DMS153 (cell line): ENCODE results near the gene AHSG.
A peak's percentile ranks its signal among the peaks of the same experiment; 100 is the strongest.
"Not testable (repeated sequence)": the region's sequence is repeated elsewhere in the genome, so short reads cannot be mapped to it uniquely, and the experiment has no call there.

Source experiments
- DNase-seq: peaks from one replicate; lab custom pipeline; 2025; lab: John Stamatoyannopoulos, UW

AHSG gene, protein sequence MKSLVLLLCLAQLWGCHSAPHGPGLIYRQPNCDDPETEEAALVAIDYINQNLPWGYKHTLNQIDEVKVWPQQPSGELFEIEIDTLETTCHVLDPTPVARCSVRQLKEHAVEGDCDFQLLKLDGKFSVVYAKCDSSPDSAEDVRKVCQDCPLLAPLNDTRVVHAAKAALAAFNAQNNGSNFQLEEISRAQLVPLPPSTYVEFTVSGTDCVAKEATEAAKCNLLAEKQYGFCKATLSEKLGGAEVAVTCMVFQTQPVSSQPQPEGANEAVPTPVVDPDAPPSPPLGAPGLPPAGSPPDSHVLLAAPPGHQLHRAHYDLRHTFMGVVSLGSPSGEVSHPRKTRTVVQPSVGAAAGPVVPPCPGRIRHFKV

DNA sequence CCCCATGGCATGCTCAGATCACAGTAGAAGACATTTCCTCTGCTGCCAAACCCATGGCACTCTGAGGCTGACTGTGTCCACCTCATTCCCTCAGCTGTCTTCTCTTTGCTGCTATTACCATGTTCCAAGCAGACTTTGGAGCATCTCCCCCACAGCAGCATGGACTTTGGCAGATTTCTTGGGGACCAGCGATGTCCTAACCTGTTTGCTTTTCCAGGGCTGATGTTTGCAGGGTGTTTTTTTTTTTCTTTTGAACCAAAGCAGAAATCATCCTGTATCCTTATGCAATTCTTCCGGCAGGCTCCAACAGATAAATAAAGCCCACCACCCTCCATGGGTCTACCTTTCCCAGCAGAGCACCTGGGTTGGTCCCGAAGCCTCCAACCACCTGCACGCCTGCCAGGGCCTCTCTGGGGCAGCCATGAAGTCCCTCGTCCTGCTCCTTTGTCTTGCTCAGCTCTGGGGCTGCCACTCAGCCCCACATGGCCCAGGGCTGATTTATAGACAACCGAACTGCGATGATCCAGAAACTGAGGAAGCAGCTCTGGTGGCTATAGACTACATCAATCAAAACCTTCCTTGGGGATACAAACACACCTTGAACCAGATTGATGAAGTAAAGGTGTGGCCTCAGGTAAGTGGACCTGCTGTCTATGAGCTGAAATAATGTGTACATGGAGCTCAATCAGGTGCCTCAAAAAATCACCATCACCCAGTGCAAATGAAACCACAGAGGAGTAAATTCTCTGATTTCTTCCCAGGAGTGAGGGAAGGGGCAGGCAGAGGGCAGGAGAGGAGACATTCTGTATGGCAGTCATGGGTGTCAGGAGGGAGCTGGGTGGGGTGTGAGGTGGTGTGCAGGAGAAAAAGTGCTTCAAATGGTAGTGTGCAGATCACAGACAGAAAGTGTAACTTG, at the start of gene AHSG:
Gene AHSG (plus strand): TSS at position 340 of the 916 bp plus-strand sequence. CDS start 82 bp downstream, at position 422.
- DNase-seq = no peak

DNA sequence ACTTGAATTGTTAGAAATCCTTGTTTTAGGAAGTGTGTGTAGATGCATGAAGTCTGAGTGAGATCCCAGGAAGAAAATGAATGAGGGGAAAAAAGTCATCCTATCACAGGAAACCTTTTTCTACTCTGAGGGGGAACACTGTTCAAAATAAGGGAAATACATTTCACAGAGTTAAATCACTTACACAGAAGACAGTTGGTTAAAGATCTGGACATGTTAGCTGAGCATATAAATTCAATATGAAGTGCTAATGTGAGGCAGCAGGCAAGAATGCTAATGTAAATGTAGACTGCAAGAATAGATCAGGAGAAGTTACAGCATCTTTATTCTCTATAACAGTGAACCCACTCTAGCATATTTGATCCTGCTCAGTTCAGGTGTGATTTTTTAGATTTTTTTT, 48.3 kb upstream of the AHSG start:
- no peak for DNase-seq

GRCh38 chr3:186566772-186567071, 46.1 kb upstream of the AHSG start:
- DNase-seq = peak; percentile 13

GRCh38 chr3:186567072-186567921, 45.6 kb upstream of the AHSG start, which contains the start of gene TBCCD1:
TSS of gene TBCCD1 (minus strand) at chr3:186567339. CDS start at chr3:186564329, 3,010 bp downstream.
- peak; percentile 83 for DNase-seq

DNA sequence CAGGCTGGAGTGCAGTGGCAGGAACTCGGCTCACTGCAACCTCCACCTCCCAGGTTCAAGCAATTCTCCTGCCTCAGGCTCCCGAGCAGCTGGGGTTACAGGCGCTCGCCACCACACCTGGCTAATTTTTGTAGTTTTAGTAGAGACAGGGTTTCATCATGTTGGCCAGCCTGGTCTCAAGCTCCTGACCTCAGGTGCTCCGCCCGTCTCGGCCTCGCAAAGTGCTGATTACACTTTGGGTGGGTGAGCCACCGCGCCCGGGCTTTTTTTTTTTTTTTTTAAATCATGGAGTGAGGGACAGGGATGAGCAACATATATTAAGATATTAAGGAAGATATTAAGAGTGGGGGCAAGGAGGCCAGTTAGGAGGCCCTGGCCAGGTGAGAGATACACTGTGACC, 43.5 kb upstream of the AHSG start:
- not testable (repeated sequence) for DNase-seq

GRCh38 chr3:186569779-186570095, 43.1 kb upstream of the AHSG start:
- no peak for DNase-seq

DNA sequence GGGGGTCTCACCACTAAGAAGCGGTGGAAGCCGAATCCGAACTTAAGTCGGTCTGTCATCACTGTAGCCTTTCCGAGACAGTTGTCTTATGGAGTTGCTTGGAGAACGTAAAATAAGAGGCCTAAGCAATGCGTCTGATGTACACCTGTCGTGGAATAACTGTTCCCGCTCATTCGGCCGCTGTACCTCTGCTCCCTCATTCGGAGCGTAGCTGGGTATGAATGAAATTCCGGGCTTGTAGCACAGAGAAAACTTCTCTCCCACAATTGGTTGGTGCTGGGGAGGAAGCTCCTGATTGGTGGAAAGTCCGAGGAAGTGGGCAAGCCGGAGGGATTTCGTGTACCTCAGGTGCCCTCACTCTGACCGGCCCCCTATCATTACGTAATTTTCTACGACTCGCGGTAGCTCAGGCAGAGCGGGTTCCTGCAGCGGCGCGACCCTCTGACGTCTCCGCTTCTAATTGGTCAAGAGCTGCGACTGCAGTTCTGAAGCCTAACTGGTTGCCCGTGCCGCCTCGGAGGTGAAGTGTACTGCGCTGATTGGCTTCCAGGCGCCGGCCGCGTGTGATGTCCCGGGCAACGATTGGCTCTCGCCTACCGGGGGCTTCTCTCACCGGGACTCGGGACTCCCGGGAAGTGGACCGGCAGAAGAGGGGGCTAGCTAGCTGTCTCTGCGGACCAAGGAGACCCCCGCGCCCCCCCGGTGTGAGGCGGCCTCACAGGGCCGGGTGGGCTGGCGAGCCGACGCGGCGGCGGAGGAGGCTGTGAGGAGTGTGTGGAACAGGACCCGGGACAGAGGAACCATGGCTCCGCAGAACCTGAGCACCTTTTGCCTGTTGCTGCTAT, 42.5 kb upstream of the AHSG start, which contains the start of gene DNAJB11:
Gene DNAJB11 (plus strand): TSS at position 625 of the 845 bp plus-strand sequence. CDS start 178 bp downstream, at position 803.
- DNase-seq = peak; percentile 100

- no peak for DNase-seq
Measured at GRCh38 chr3:186570941-186571643, 41.8 kb upstream of the AHSG start.

- DNase-seq = no peak
Measured at GRCh38 chr3:186571644-186572013, 41.2 kb upstream of the AHSG start.

- no peak for DNase-seq
Measured at GRCh38 chr3:186577521-186577920, 35.3 kb upstream of the AHSG start.

- DNase-seq = no peak
Measured at GRCh38 chr3:186580785-186581184, 32.1 kb upstream of the AHSG start.

DNA sequence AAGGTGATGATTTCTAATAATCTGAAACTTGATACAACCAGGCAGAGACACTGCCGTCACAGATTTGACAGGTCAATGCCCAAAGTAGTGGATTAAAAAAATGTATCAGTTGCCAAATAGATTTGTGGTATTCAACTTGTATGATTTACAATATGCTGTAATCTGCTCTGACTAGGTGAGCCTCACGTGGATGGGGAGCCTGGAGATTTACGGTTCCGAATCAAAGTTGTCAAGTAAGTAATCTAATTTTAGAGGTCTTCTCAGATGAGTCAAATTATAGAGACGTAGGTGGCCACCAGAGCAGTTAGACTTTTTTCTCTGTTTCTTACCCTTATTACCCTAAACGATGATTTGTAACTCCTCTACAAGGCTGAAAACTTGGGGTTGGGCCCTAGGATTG, 30.3 kb upstream of the AHSG start:
- DNase-seq = no peak

DNA sequence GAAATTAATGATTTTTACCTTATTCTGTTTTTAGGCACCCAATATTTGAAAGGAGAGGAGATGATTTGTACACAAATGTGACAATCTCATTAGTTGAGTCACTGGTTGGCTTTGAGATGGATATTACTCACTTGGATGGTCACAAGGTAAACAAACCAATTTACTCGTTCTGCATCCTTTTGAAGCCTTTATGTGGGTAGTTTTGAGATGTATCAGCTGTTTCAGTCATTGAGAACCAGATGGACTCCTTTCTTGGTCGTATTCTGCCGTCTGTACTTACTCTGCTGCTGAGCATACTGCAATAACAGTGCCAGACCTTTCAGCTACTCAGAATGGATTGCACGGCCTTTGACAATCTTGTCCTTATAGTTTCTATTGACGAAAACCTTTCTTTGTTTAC, 29.0 kb upstream of the AHSG start:
- DNase-seq = no peak

DNA sequence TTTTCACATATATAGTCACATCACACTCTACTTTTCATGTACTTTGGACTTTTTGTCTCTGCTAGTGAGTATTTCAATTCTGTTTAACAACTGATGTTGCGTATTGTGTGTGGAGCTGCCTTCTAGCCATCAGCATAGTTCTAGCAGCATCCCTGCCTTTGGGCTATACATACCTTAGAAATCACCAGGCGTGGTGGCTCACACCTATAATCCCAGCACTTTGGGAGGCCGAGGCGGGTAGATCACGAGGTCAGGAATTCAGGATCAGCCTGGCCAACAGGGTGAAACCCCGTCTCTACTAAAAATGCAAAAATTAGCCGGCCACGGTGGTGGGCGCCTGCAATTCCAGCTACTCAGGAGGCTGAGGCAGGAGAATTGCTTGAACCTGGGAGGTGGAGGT, 26.6 kb upstream of the AHSG start:
- not testable (repeated sequence) for DNase-seq

DNA sequence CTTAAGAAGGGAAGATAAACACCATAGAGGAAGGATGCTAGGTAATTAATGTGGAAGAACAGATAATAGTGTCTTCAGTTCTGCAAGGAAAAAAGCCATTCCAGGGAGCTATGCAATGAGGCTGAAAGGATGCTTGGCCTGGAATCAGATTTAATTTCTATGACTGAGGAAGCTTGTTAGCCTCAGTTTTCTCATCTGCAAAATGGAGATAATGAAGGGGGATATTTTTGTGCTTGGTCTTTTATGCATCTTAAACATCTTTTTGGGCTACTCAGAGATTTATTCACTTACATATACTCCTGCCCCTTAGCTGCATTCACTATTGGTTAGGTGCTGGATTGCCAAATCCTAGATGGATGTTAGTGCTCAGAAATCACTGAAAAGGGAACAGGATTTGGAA, 25.7 kb upstream of the AHSG start:
- no peak for DNase-seq

GRCh38 chr3:186588632-186589031, 24.2 kb upstream of the AHSG start:
- no peak for DNase-seq

GRCh38 chr3:186589121-186589520, 23.7 kb upstream of the AHSG start:
- no peak for DNase-seq

DNA sequence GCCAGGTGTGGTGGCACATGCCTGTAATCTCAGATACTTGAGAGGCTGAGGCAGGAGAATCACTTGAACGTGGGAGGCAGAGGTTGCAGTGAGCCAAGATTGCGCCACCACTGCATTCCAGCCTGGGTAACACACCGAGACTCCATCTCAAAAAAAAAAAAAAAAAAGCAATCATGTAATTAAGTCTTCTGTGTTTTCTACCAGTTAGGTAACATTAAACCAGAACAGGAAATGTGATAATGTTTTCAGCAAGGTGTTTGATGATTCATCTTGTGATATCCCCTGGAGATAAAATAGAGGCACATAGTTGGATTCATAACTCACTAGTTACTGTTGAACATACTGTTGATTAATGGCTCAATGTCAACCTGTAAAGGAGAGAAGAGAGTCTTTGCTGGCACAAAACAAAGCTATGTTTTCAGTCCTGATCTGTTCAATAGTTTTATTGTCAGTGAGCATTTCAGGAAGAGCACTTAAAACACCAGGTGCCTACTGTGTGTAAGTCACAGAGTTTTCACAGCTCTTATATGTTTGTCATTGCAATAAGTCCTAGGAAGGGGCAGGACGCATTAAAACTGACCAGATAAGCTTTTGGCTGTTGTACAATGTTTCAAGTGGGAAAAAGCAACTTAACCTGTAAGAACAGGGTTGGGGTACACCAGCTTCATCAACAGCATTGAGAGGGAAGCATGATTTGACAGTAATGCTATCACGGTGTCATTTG, 22.8 kb upstream of the AHSG start:
- DNase-seq = peak; percentile 53

DNA sequence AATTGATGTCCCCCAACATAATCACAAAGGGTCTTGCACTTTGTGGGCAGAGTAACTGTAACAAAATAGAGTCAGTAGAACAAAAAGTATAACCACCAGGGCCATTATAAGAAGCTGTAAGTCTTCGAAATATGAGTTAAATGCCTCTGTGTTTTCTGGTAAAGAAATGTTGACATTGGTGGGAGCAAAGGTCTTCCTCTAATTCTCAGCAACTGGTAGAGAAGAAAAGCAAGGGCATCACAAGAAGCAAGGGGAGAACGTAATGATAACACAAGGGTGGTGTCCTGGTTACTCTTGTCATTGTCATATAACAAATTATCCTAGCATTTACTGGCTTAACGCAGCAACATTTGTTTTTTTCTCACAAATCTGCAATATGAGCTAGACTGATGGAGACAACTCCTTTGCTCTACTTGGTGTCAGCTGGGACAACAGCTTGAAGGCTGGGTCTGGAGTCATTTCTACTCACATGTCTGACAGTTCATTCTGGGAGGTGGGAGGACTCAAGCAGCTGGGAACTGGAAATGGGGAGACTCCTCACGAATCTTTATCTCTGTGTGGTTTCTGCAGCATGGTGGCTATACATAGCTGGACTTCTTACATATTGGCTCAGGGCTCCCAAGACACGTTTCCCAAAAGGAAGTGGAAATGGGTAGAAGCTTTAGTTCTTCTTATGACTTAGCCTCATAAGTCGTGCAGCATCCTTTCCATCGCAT, 22.1 kb upstream of the AHSG start:
- DNase-seq = no peak
